Caki2 (cell line): Measurements from ENCODE around the gene SNX24. TPM values are rescaled to one million over a fixed set of nuclear protein-coding genes. Genes with fewer than 3 reads are reported as not detected.
"Not testable (repeated sequence)": the region's sequence is repeated elsewhere in the genome, so short reads cannot be mapped to it uniquely, and the experiment has no call there.

Experiments used
- DNase-seq: peaks from one replicate; pipeline ENCODE4 v3.0.0-alpha.2; 2015; ENCODE audit warnings: low read depth
- in situ Hi-C: cut with HindIII; loops from 2 replicates; pipeline ENCODE4 v1.10.0; 2016; ENCODE audit warnings: low sequenced_read_pairs, low pct_unique_long_range_greater_than_20kb, mixed read lengths
- total RNA-seq: library from RNA; depleted of rRNA; stranded (reverse); fragments of >200 nt; shearing (Covaris generic); gene quantifications from 2 replicates; pipeline ENCODE4 v1.2.3, GENCODE V29; 2014; ENCODE audit warnings: low replicate concordance

Gene SNX24
- total RNA-seq, 1 experiment from 2014 or later: 3.9 TPM

- no peak for DNase-seq
- in situ Hi-C loops: no loop called here
Measured at GRCh38 chr5:122943050-122943698, 97.8 kb downstream of the SNX24 start.

GRCh38 chr5:122944051-122944450 is 98.6 kb downstream of the SNX24 start:
- in situ Hi-C loops: no loop called here
- DNase-seq: no peak

GRCh38 chr5:122947372-122947771 is 102.0 kb downstream of the SNX24 start:
- DNase-seq: no peak
- in situ Hi-C loops: no loop called here

GRCh38 chr5:122947772-122948171 is 102.4 kb downstream of the SNX24 start:
- in situ Hi-C loops: no loop called here
- DNase-seq: no peak

- no peak for DNase-seq
- in situ Hi-C loops: no loop called here
Measured at GRCh38 chr5:122948319-122948718, 102.9 kb downstream of the SNX24 start.

GRCh38 chr5:122951658-122952057 is 106.2 kb downstream of the SNX24 start:
- in situ Hi-C loops: no loop called here
- DNase-seq: no peak

GRCh38 chr5:122954719-122955118 is 109.3 kb downstream of the SNX24 start:
- in situ Hi-C loops: no loop called here

GRCh38 chr5:122957457-122957856 is 112.0 kb downstream of the SNX24 start:
- no peak for DNase-seq
- in situ Hi-C loops: no loop called here

More at GRCh38 chr5:122954719-122955118, 109.3 kb downstream of the SNX24 start:
- DNase-seq: no peak

- in situ Hi-C loops: no loop called here
- no peak for DNase-seq
Measured at GRCh38 chr5:122959740-122960445, 114.5 kb downstream of the SNX24 start.

GRCh38 chr5:122963305-122963704 is 117.9 kb downstream of the SNX24 start:
- in situ Hi-C loops: no loop called here
- no peak for DNase-seq

- no peak for DNase-seq
- in situ Hi-C loops: no loop called here
Measured at GRCh38 chr5:122965111-122965510, 119.7 kb downstream of the SNX24 start.

- DNase-seq: no peak
- in situ Hi-C loops: no loop called here
Measured at GRCh38 chr5:122967085-122967484, 121.7 kb downstream of the SNX24 start.

- no peak for DNase-seq
- in situ Hi-C loops: no loop called here
Measured at GRCh38 chr5:122967625-122968024, 122.2 kb downstream of the SNX24 start.

GRCh38 chr5:122968056-122968455 is 122.6 kb downstream of the SNX24 start:
- in situ Hi-C loops: not testable (repeated sequence)
- DNase-seq: peak; percentile 2

- in situ Hi-C loops: no loop called here
- no peak for DNase-seq
Measured at GRCh38 chr5:122971333-122971732, 125.9 kb downstream of the SNX24 start.

GRCh38 chr5:122972877-122973276 is 127.5 kb downstream of the SNX24 start:
- DNase-seq: no peak

GRCh38 chr5:122973759-122974158 is 128.3 kb downstream of the SNX24 start:
- in situ Hi-C loops, DNase-seq: not testable (repeated sequence)

More at GRCh38 chr5:122972877-122973276, 127.5 kb downstream of the SNX24 start:
- in situ Hi-C loops: no loop called here

- DNase-seq, in situ Hi-C loops: not testable (repeated sequence)
Measured at GRCh38 chr5:122974251-122974650, 128.8 kb downstream of the SNX24 start.

GRCh38 chr5:122977319-122977718 is 131.9 kb downstream of the SNX24 start:
- in situ Hi-C loops: no loop called here
- no peak for DNase-seq

GRCh38 chr5:122978068-122978467 is 132.7 kb downstream of the SNX24 start:
- DNase-seq: no peak
- in situ Hi-C loops: no loop called here
